ENCODE data around the gene YARS2. TPM values are rescaled to one million over a fixed set of nuclear protein-coding genes. Genes with fewer than 3 reads are reported as not detected.

YARS2 gene
- total RNA-seq (10 to 100 TPM; 14.8 to 20.4 (median 18.0) TPM), total RNA-seq (20.1 to 50.1 (median 29.0) reads per million in 29 experiments)
- 20.2 TPM for total RNA-seq (2013)

DNA sequence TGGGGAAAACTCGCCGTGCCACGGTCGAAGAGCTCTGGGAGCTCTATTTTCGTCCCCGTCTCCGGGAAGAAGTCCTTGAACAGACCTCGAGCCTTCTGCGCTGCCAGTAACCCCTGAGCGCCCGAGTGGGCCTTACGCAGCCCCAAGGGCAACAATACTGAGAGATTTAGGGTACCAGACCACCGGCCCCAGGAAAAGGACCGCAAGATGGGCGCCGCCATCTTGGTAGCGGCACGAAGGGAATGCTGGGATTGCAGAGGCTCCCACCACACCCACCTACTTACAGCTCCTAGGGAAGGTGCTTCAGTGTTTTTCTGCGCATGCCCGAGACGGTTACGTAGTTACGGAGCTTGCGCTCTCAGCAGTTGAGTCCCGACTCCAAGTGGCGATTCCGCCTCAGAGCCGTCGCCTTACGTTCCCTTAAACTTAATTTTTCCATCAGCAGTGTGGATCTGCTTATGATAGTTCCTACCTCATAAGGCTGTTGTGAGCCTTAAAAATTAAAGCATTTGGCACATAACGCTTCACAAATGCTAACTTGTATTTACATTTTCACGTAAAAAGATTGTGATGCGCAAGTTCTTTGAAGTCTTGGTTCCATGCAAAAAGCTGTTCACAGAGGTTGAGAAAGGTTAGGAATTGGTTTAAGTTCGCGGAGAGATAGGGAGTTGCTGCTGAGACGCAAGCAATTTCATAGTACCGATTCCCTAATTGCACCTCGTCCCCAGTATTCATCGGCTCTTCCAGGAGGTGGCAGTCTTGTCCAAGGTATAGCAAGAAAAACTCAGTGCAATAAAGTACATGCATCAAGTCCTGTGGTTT lies at the start of gene YARS2:
TSS of gene YARS2 (minus strand) at position 244 of the 822 bp plus-strand sequence. CDS start at position 221, 23 bp downstream.
- peaks cover 0 to under 1% of the 10 kb centered on the region in 2 experiments for H3K27me3 ChIP-seq (replicated peaks in 1 of 2; ENCODE audit: control insufficient read depth in 2 of 2, extremely low read depth in 1 of 2, insufficient read depth in 2 of 2, low read length in 1 of 2)
- Mint-ChIP-seq H3K9me3 (no peaks in the 10 kb centered on the region), H3K36me3 (peaks cover 19% of the 10 kb centered on the region), H3K27me3 (no peaks in the 10 kb centered on the region), H3K4me3 (peak within 1 kb of the TSS; percentile 84 to 96 (median 86)), H3K27ac (peak within 1 kb of the TSS; percentile 84 to 93), H3K4me1 (peaks cover 18 to 28% (median 21%) of the 10 kb centered on the region in 3 donors)
- DNase-seq (peak; percentile 68 to 96 (median 79)), ATAC-seq (replicated peaks in 1 of 4) (peak; percentile 91 to 92 (median 92))
- peaks cover 8 to 22% of the 10 kb centered on the region in 2 donors for H3K36me3 ChIP-seq (ENCODE audit: control insufficient read depth in 2 of 2, extremely low read depth in 1 of 2, insufficient read depth in 1 of 2, low read length in 1 of 2)
- H3K9me3 ChIP-seq, result no peaks in the 10 kb centered on the region
- ChIA-PET CTCF (interaction anchor here (0.5 to 3.9 kb wide), 35 partner anchors 9 to 1440 kb away, joined by 3 to 84 read pairs (median 4); partner anchors contain the start of genes ALG10 (in 2 of the 2), AMN1 (in 1 of the 2), DNM1L (in 1 of the 2) and ETFBKMT (in 1 of the 2)), POLR2A (interaction anchor here (0.5 to 1.6 kb wide), 7 partner anchors 13 to 1428 kb away, joined by 3 to 25 read pairs (median 4); partner anchors contain the start of genes ALG10 (in 1 of the 2) and DNM1L (in 1 of the 2))
- 0% methylated on average over 22 of the region's 39 CpGs for WGBS (ENCODE audit: insufficient coverage)
- peaks cover 10 to 13% of the 10 kb centered on the region in 2 experiments for H3K4me1 ChIP-seq (ENCODE audit: control insufficient read depth in 1 of 2, extremely low read depth in 1 of 2, insufficient read depth in 2 of 2, low read length in 2 of 2)
- peak within 1 kb of the TSS; percentile 93 to 97 for H3K4me3 ChIP-seq (ENCODE audit: control insufficient read depth in 1 of 2, extremely low read depth in 1 of 2, low read length in 1 of 2)
- peak within 1 kb of the TSS; percentile 90 for H3K27ac ChIP-seq (ENCODE audit: low read length)

DNA sequence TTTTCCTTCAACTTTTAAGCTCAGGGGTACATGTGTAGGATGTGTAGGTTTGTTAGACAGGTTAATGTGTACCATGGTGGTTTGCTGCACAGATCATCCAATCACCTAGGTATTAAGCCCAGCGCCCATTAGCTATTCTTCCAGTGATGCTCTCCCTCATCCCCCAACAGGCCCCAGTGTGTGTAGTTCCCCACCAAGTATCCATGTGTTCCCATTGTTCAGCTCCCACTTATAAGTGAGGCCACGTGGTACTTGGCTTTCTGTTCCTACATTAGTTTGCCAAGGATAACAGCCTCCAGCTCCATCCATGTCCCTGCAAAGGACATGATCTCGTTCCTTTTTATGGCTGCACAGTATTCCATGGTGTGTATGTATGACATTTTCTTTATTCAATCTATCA lies 48.6 kb upstream of the YARS2 start:
- H3K4me3 Mint-ChIP-seq, result no peak overlapping the region
- no peak for DNase-seq
- no peaks in the 10 kb centered on the region for H3K9me3 ChIP-seq
- 72% methylated on average over 2 of the region's 3 CpGs for whole genome bisulfite sequencing (ENCODE audit: insufficient coverage)
- H3K9me3 Mint-ChIP-seq, result peaks cover 8 to 17% (median 12%) of the 10 kb centered on the region in 3 donors
- no peaks in the 10 kb centered on the region for H3K36me3 ChIP-seq (ENCODE audit: control insufficient read depth in 2 of 2, extremely low read depth in 1 of 2, insufficient read depth in 1 of 2, low read length in 1 of 2)
- no peaks in the 10 kb centered on the region for H3K36me3 Mint-ChIP-seq
- no peaks in the 10 kb centered on the region for H3K4me1 Mint-ChIP-seq
- ChIA-PET POLR2A (no interaction called here), CTCF (interaction anchor here in 1 of 2 donors (0.6 kb wide), 1 partner anchor 218 kb away, joined by 3 read pairs; no protein-coding TSS in a partner anchor)
- H3K27me3 ChIP-seq (replicated peaks in 1 of 2; ENCODE audit: control insufficient read depth in 2 of 2, extremely low read depth in 1 of 2, insufficient read depth in 2 of 2, low read length in 1 of 2), result peaks cover 0 to 4% of the 10 kb centered on the region in 2 experiments
- ATAC-seq (replicated peaks in 1 of 4), result no peak
- no peak overlapping the region for H3K4me3 ChIP-seq (ENCODE audit: control insufficient read depth in 1 of 2, extremely low read depth in 1 of 2, low read length in 1 of 2)
- H3K4me1 ChIP-seq (ENCODE audit: control insufficient read depth in 1 of 2, extremely low read depth in 1 of 2, insufficient read depth in 2 of 2, low read length in 2 of 2), result no peaks in the 10 kb centered on the region
- no peak overlapping the region for H3K27ac Mint-ChIP-seq
- peaks cover 0 to 7% of the 10 kb centered on the region in 2 donors for H3K27me3 Mint-ChIP-seq
- H3K27ac ChIP-seq (ENCODE audit: low read length), result no peak overlapping the region

DNA sequence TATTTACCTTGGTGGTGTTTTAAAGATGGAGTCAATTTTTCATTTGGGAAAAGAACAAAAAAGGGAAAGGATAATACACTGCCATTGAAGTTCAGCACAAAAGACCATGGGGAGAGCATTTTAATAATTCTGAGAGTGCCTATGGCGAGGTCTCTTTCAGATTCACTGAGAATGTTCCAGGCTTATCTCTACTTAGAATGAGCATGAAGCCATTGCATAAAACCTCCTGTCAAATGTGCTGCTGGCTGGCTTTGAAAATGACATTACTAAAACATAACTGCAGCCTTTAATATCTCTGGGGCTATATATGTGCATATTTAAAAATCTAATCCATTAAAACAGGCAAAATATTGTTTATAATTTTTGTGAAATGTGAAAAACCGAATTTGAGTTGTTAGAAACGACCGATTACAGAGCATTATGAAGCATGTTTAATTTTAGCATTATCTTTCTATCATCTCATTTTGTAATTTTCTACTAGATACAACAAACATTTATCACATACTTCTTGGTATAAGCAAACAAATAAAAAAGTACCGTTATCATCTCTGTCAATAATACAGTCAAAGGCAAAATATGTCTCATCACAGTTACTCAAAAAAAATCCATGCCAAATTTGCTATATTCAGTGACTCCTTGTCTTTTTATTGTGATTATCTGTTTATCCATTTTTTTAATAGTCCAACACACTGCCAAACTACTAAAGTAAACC lies 45.7 kb upstream of the YARS2 start:
- no peak for DNase-seq
- peaks cover 0 to 3% of the 10 kb centered on the region in 2 donors for H3K27me3 Mint-ChIP-seq
- H3K4me3 Mint-ChIP-seq, result no peak overlapping the region
- H3K4me1 ChIP-seq (ENCODE audit: control insufficient read depth in 1 of 2, extremely low read depth in 1 of 2, insufficient read depth in 2 of 2, low read length in 2 of 2), result no peaks in the 10 kb centered on the region
- no peaks in the 10 kb centered on the region for H3K36me3 ChIP-seq (ENCODE audit: control insufficient read depth in 2 of 2, extremely low read depth in 1 of 2, insufficient read depth in 1 of 2, low read length in 1 of 2)
- H3K4me3 ChIP-seq (ENCODE audit: control insufficient read depth in 1 of 2, extremely low read depth in 1 of 2, low read length in 1 of 2), result no peak overlapping the region
- no peak overlapping the region for H3K27ac Mint-ChIP-seq
- H3K27ac ChIP-seq (ENCODE audit: low read length), result no peak overlapping the region
- peaks cover 0 to 5% (median 3%) of the 10 kb centered on the region in 3 donors for H3K9me3 Mint-ChIP-seq
- ATAC-seq (replicated peaks in 1 of 4), result no peak
- no peaks in the 10 kb centered on the region for H3K36me3 Mint-ChIP-seq
- no peaks in the 10 kb centered on the region for H3K9me3 ChIP-seq
- ChIA-PET POLR2A (no interaction called here), CTCF (no interaction called here)
- 83% methylated on average over 1 of the region's 5 CpGs for WGBS (ENCODE audit: insufficient coverage)
- no peaks in the 10 kb centered on the region for H3K27me3 ChIP-seq (replicated peaks in 1 of 2; ENCODE audit: control insufficient read depth in 2 of 2, extremely low read depth in 1 of 2, insufficient read depth in 2 of 2, low read length in 1 of 2)
- H3K4me1 Mint-ChIP-seq, result no peaks in the 10 kb centered on the region

DNA sequence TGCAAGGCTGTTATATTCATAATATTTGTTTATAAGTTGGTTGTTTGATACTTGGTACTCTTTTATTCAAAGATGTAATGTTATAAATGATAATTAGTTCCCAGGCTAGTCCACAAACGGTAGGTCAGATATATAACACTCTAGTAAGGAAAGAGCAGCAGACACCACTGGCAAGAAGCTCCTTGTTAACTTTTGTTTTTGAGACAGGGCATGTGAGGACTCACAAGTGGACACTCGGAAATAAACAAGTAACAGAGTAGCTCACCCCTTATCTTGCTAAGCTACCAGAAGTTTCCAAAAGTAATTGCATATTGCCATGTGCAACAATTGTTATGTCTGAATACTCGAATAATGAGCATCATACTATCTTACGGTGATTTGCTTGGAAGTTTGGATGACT lies 38.6 kb upstream of the YARS2 start:
- ATAC-seq (replicated peaks in 1 of 4), result no peak
- Mint-ChIP-seq H3K36me3 (no peaks in the 10 kb centered on the region), H3K27me3 (peaks cover 7 to 13% of the 10 kb centered on the region in 2 donors), H3K9me3 (no peaks in the 10 kb centered on the region), H3K4me1 (no peaks in the 10 kb centered on the region), H3K4me3 (no peak overlapping the region), H3K27ac (no peak overlapping the region)
- H3K27me3 ChIP-seq (replicated peaks in 1 of 2; ENCODE audit: control insufficient read depth in 2 of 2, extremely low read depth in 1 of 2, insufficient read depth in 2 of 2, low read length in 1 of 2), result peaks cover 0 to 9% of the 10 kb centered on the region in 2 experiments
- H3K9me3 ChIP-seq, result no peaks in the 10 kb centered on the region
- no peak for DNase-seq
- H3K4me1 ChIP-seq (ENCODE audit: control insufficient read depth in 1 of 2, extremely low read depth in 1 of 2, insufficient read depth in 2 of 2, low read length in 2 of 2), result no peaks in the 10 kb centered on the region
- ChIA-PET CTCF (no interaction called here), POLR2A (no interaction called here)
- no peak overlapping the region for H3K27ac ChIP-seq (ENCODE audit: low read length)
- no peaks in the 10 kb centered on the region for H3K36me3 ChIP-seq (ENCODE audit: control insufficient read depth in 2 of 2, extremely low read depth in 1 of 2, insufficient read depth in 1 of 2, low read length in 1 of 2)
- WGBS (ENCODE audit: insufficient coverage), result 100% methylated on average over 1 of the region's 4 CpGs
- no peak overlapping the region for H3K4me3 ChIP-seq (ENCODE audit: control insufficient read depth in 1 of 2, extremely low read depth in 1 of 2, low read length in 1 of 2)

- no peaks in the 10 kb centered on the region for H3K4me1 ChIP-seq (ENCODE audit: control insufficient read depth in 1 of 2, extremely low read depth in 1 of 2, insufficient read depth in 2 of 2, low read length in 2 of 2)
- H3K36me3 Mint-ChIP-seq, result no peaks in the 10 kb centered on the region
- H3K9me3 Mint-ChIP-seq, result no peaks in the 10 kb centered on the region
- H3K27ac Mint-ChIP-seq, result no peak overlapping the region
- DNase-seq, result no peak
- no peak for ATAC-seq (replicated peaks in 1 of 4)
- 50% methylated on average over 1 of the region's 2 CpGs for WGBS (ENCODE audit: insufficient coverage)
- peaks cover 8 to 14% of the 10 kb centered on the region in 2 donors for H3K27me3 Mint-ChIP-seq
- H3K4me1 Mint-ChIP-seq, result no peaks in the 10 kb centered on the region
- no peaks in the 10 kb centered on the region for H3K36me3 ChIP-seq (ENCODE audit: control insufficient read depth in 2 of 2, extremely low read depth in 1 of 2, insufficient read depth in 1 of 2, low read length in 1 of 2)
- no peak overlapping the region for H3K27ac ChIP-seq (ENCODE audit: low read length)
- CTCF ChIA-PET, result no interaction called here
- POLR2A ChIA-PET, result no interaction called here
- no peaks in the 10 kb centered on the region for H3K9me3 ChIP-seq
- no peak overlapping the region for H3K4me3 Mint-ChIP-seq
- H3K27me3 ChIP-seq (replicated peaks in 1 of 2; ENCODE audit: control insufficient read depth in 2 of 2, extremely low read depth in 1 of 2, insufficient read depth in 2 of 2, low read length in 1 of 2), result peaks cover 0 to 5% of the 10 kb centered on the region in 2 experiments
- H3K4me3 ChIP-seq (ENCODE audit: control insufficient read depth in 1 of 2, extremely low read depth in 1 of 2, low read length in 1 of 2), result no peak overlapping the region
Observed at GRCh38 chr12:32789916-32790315, 34.2 kb upstream of the YARS2 start.

DNA sequence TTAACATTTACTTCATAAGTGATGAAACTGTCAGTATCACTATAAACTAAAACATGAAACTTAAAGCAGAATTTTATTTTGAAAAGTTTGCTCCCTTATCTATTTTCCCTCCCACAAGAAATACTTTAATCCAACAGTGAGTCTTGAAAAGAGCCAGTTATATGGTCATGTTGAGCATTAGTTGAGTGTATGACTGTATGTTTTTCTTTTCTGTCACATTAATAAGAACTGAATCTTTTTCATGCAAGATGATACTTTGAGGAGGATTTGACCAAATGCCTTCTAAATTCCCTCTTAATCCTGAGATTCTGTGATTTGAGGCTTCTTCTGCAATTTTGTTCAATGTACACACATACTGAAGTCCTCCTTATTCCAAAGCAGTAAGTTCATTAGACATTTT lies 33.7 kb upstream of the YARS2 start:
- Histone ChIP-seq H3K27ac (ENCODE audit: low read length) (no peak overlapping the region), H3K36me3 (ENCODE audit: control insufficient read depth in 2 of 2, extremely low read depth in 1 of 2, insufficient read depth in 1 of 2, low read length in 1 of 2) (no peaks in the 10 kb centered on the region), H3K4me1 (ENCODE audit: control insufficient read depth in 1 of 2, extremely low read depth in 1 of 2, insufficient read depth in 2 of 2, low read length in 2 of 2) (no peaks in the 10 kb centered on the region), H3K4me3 (ENCODE audit: control insufficient read depth in 1 of 2, extremely low read depth in 1 of 2, low read length in 1 of 2) (no peak overlapping the region), H3K9me3 (no peaks in the 10 kb centered on the region), H3K27me3 (replicated peaks in 1 of 2; ENCODE audit: control insufficient read depth in 2 of 2, extremely low read depth in 1 of 2, insufficient read depth in 2 of 2, low read length in 1 of 2) (peaks cover 0 to 8% of the 10 kb centered on the region in 2 experiments)
- H3K9me3 Mint-ChIP-seq, result no peaks in the 10 kb centered on the region
- peaks cover 8 to 14% of the 10 kb centered on the region in 2 donors for H3K27me3 Mint-ChIP-seq
- H3K4me1 Mint-ChIP-seq, result no peaks in the 10 kb centered on the region
- no peaks in the 10 kb centered on the region for H3K36me3 Mint-ChIP-seq
- ATAC-seq (replicated peaks in 1 of 4), result no peak
- ChIA-PET POLR2A (no interaction called here), CTCF (interaction anchor here in 1 of 2 donors (0.6 kb wide), 1 partner anchor 1514 kb away, joined by 6 read pairs; no protein-coding TSS in a partner anchor)
- no peak for DNase-seq
- H3K4me3 Mint-ChIP-seq, result no peak overlapping the region
- no peak overlapping the region for H3K27ac Mint-ChIP-seq

Measured in T-cell (primary cell).